ENCODE measurements around the gene MBP. TPM values are rescaled to one million over a fixed set of nuclear protein-coding genes. Genes with fewer than 3 reads are reported as not detected.

MBP gene
- total and polyA plus RNA-seq, 2 donors (not counting 1 experiment from before 2014, with no cell fraction given) = 2.3 to 3.6 TPM

DNA sequence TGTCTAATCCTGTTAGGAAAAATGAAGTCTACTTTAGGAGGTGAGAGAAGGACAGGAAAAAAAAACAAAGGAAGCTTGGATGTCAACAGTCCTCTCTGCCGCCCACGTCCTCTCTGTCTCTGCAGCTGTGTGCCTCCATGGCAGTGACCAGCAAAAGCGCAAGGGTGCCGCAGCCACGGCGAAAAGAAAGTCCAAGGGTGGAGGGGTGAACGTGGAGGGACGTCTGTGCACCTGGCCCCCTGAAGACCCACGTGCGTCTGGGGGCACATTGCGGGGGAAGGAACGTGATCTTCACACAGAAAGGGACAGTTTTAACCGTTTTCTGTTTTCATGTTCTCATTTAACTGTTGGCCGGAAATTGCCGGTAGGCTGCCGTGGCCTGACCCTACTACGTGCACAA lies 152.7 kb downstream of the MBP start:
- H3K27me3 ChIP-seq (ENCODE audit: control insufficient read depth, insufficient read depth, low read length) = no peaks in the 10 kb centered on the region
- no peaks in the 10 kb centered on the region for H4K20me1 ChIP-seq (ENCODE audit: control insufficient read depth, extremely low read depth, insufficient read depth, low read length)
- no peak overlapping the region for H3K9ac ChIP-seq (ENCODE audit: insufficient read depth, low read length)
- no peak overlapping the region for H2AFZ ChIP-seq (ENCODE audit: low read length)
- H3K36me3 ChIP-seq (ENCODE audit: control insufficient read depth, insufficient read depth, low read length) = no peaks in the 10 kb centered on the region
- H3K4me2 ChIP-seq (ENCODE audit: extremely low read depth, insufficient read depth, low read length) = no peak overlapping the region
- H3K79me2 ChIP-seq (ENCODE audit: control insufficient read depth, insufficient read depth, low read length) = no peaks in the 10 kb centered on the region
- no peak overlapping the region for H3K4me3 ChIP-seq (replicated peaks in 1 of 4; ENCODE audit: control extremely low read depth in 1 of 4, insufficient read depth in 1 of 4, low read depth in 3 of 4, low read length in 4 of 4)
- no peaks in the 10 kb centered on the region for H3K9me3 ChIP-seq (ENCODE audit: control insufficient read depth, insufficient read depth, low read depth, low read length)
- no peaks in the 10 kb centered on the region for H3K4me1 ChIP-seq (ENCODE audit: control insufficient read depth, extremely low read depth, insufficient read depth, low read length)
- TF ChIP-seq EZH2 (IDR thresholded peaks at IDR 0.05; ENCODE audit: low read length, missing control alignments) = no peak
- TF ChIP-seq, protein P1, sequence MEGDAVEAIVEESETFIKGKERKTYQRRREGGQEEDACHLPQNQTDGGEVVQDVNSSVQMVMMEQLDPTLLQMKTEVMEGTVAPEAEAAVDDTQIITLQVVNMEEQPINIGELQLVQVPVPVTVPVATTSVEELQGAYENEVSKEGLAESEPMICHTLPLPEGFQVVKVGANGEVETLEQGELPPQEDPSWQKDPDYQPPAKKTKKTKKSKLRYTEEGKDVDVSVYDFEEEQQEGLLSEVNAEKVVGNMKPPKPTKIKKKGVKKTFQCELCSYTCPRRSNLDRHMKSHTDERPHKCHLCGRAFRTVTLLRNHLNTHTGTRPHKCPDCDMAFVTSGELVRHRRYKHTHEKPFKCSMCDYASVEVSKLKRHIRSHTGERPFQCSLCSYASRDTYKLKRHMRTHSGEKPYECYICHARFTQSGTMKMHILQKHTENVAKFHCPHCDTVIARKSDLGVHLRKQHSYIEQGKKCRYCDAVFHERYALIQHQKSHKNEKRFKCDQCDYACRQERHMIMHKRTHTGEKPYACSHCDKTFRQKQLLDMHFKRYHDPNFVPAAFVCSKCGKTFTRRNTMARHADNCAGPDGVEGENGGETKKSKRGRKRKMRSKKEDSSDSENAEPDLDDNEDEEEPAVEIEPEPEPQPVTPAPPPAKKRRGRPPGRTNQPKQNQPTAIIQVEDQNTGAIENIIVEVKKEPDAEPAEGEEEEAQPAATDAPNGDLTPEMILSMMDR (conservative IDR thresholded peaks at IDR 0.05 in 1 of 2, IDR thresholded peaks at IDR 0.05 in 1 of 2; ENCODE audit: low read depth in 1 of 2, low read length in 2 of 2) = no peak
- H3K27ac ChIP-seq (ENCODE audit: insufficient read depth, low read length) = no peak overlapping the region
- DNase-seq (ENCODE audit: low read depth in 2 of 2) = no peak

DNA sequence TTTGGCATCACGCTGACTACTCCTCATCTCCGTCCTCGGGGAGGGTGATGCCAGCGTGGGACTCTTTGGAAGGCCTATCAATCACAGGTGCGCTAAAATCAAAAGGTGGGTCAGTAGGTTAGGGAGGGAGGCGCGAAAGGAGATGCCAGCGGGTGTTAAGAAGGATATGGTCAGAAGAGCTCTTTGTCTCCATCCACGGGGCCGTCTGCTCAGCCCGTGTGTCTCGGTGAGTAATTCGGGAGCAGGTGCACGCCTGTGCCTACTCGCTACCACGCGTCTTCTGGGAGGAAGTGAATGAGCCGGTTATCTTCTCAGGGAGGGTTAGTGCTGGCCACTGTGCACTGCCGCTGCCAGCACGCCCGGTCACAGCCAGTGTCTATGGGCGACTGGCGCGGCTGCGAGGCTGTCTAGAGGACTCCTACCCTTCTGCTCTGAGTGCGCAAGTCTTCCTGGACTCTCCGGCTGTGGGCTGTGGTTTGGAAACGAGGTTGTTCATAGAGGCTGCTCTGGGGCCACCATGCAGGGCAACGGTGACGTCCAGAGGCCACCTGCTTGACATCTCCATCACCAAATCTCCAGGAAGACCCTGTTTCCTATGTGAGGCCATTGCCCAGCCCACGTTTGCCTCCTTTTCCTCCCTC lies 153.4 kb downstream of the MBP start:
- TF ChIP-seq EZH2 (IDR thresholded peaks at IDR 0.05; ENCODE audit: low read length, missing control alignments) = no peak
- TF ChIP-seq, protein P1 (conservative IDR thresholded peaks at IDR 0.05 in 1 of 2, IDR thresholded peaks at IDR 0.05 in 1 of 2; ENCODE audit: low read depth in 1 of 2, low read length in 2 of 2) = no peak
- no peak overlapping the region for H2AFZ ChIP-seq (ENCODE audit: low read length)
- H4K20me1 ChIP-seq (ENCODE audit: control insufficient read depth, extremely low read depth, insufficient read depth, low read length) = no peaks in the 10 kb centered on the region
- no peak overlapping the region for H3K4me3 ChIP-seq (replicated peaks in 1 of 4; ENCODE audit: control extremely low read depth in 1 of 4, insufficient read depth in 1 of 4, low read depth in 3 of 4, low read length in 4 of 4)
- no peak overlapping the region for H3K9ac ChIP-seq (ENCODE audit: insufficient read depth, low read length)
- DNase-seq (ENCODE audit: low read depth in 2 of 2) = no peak
- H3K79me2 ChIP-seq (ENCODE audit: control insufficient read depth, insufficient read depth, low read length) = no peaks in the 10 kb centered on the region
- no peaks in the 10 kb centered on the region for H3K27me3 ChIP-seq (ENCODE audit: control insufficient read depth, insufficient read depth, low read length)
- no peaks in the 10 kb centered on the region for H3K9me3 ChIP-seq (ENCODE audit: control insufficient read depth, insufficient read depth, low read depth, low read length)
- H3K4me1 ChIP-seq (ENCODE audit: control insufficient read depth, extremely low read depth, insufficient read depth, low read length) = no peaks in the 10 kb centered on the region
- H3K27ac ChIP-seq (ENCODE audit: insufficient read depth, low read length) = no peak overlapping the region
- no peaks in the 10 kb centered on the region for H3K36me3 ChIP-seq (ENCODE audit: control insufficient read depth, insufficient read depth, low read length)
- no peak overlapping the region for H3K4me2 ChIP-seq (ENCODE audit: extremely low read depth, insufficient read depth, low read length)

DNA sequence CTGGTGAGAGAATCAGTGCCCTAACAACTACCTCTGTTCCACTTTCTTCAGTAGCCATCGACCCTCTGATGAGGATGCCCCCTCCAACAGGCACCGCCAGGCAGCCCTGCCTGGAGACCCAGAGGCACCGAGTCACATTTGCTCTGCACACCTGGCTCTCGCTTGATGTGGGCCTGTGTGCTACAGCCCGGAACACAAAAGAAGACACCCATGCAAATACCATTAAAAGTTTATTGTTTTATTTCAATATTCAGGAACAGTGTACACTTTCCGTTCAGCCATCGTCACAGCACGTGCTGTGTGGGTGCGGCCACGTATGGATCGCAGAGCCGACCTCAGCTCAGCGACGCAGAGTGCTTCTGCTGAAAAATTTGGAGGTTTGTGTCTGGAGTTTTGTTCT lies 154.0 kb downstream of the MBP start:
- Histone ChIP-seq H3K36me3 (ENCODE audit: control insufficient read depth, insufficient read depth, low read length) (no peaks in the 10 kb centered on the region), H3K27me3 (ENCODE audit: control insufficient read depth, insufficient read depth, low read length) (no peaks in the 10 kb centered on the region), H3K27ac (ENCODE audit: insufficient read depth, low read length) (no peak overlapping the region), H3K9me3 (ENCODE audit: control insufficient read depth, insufficient read depth, low read depth, low read length) (no peaks in the 10 kb centered on the region), H3K79me2 (ENCODE audit: control insufficient read depth, insufficient read depth, low read length) (no peaks in the 10 kb centered on the region), H2AFZ (ENCODE audit: low read length) (no peak overlapping the region), H4K20me1 (ENCODE audit: control insufficient read depth, extremely low read depth, insufficient read depth, low read length) (no peaks in the 10 kb centered on the region), H3K4me2 (ENCODE audit: extremely low read depth, insufficient read depth, low read length) (no peak overlapping the region), H3K4me3 (replicated peaks in 1 of 4; ENCODE audit: control extremely low read depth in 1 of 4, insufficient read depth in 1 of 4, low read depth in 3 of 4, low read length in 4 of 4) (no peak overlapping the region), H3K4me1 (ENCODE audit: control insufficient read depth, extremely low read depth, insufficient read depth, low read length) (no peaks in the 10 kb centered on the region), H3K9ac (ENCODE audit: insufficient read depth, low read length) (no peak overlapping the region)
- DNase-seq (ENCODE audit: low read depth in 2 of 2) = no peak
- TF ChIP-seq, protein P1 (conservative IDR thresholded peaks at IDR 0.05 in 1 of 2, IDR thresholded peaks at IDR 0.05 in 1 of 2; ENCODE audit: low read depth in 1 of 2, low read length in 2 of 2) = no peak
- no peak for TF ChIP-seq EZH2 (IDR thresholded peaks at IDR 0.05; ENCODE audit: low read length, missing control alignments)
